Sigmoid colon (tissue), 4 donors: Measurements from ENCODE around the gene ANKRD10.

Experiments used
- CTCF ChIP-seq, 4 experiments: fragments of 450-650 bp in 3 of 4; fragments of 200-600 bp in 1 of 4; IDR thresholded peaks; one replicate each; pipeline ENCODE4 v1.5.1; 2016 to 2019; ENCODE audit warnings: antibody characterized with exemption in 4 of 4, mild to moderate bottlenecking in 3 of 4, moderate library complexity in 2 of 4
- EP300 ChIP-seq, 4 donors: sonication (generic); formaldehyde crosslinking; IDR thresholded peaks; one replicate each; pipeline ENCODE4 v1.6.1; 2017; ENCODE audit warnings: antibody characterized with exemption in 4 of 4

GRCh38 chr13:110893571-110893970, 21.3 kb downstream of the ANKRD10 start:
- TF ChIP-seq EP300 (IDR thresholded peaks at IDR 0.05) (no peak), CTCF (IDR thresholded peaks at IDR 0.05) (no peak)
